Measurements from ENCODE around the gene MBD3L2. TPM values are rescaled to one million over a fixed set of nuclear protein-coding genes. Genes with fewer than 3 reads are reported as not detected.
A peak's percentile ranks its signal among the peaks of the same experiment; 100 is the strongest.

The MBD3L2 gene
- total RNA-seq, 1 donor = not detected

DNA sequence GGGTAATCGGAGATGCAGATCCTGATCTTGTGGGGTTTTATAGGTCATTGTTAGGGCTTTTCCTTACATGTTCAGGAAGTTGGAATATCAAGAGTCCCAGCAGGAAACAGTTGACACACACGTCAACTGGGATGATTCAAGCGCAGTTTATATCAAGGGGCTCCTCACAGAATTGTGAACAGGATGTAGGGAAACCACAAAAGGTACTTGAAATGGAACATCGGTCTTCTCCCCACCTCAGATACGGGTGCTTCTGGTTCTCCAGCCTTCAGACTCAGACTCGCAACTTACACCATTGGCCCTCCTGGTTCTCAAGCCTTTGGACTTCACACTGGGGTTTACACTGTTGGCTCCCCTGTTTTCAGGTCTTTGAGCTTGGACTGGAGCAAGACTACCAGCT is 39.9 kb downstream of the MBD3L2 start:
- no peak overlapping the region for H3K4me3 ChIP-seq (ENCODE audit: low read depth, low read length)
- TF ChIP-seq, protein P1, sequence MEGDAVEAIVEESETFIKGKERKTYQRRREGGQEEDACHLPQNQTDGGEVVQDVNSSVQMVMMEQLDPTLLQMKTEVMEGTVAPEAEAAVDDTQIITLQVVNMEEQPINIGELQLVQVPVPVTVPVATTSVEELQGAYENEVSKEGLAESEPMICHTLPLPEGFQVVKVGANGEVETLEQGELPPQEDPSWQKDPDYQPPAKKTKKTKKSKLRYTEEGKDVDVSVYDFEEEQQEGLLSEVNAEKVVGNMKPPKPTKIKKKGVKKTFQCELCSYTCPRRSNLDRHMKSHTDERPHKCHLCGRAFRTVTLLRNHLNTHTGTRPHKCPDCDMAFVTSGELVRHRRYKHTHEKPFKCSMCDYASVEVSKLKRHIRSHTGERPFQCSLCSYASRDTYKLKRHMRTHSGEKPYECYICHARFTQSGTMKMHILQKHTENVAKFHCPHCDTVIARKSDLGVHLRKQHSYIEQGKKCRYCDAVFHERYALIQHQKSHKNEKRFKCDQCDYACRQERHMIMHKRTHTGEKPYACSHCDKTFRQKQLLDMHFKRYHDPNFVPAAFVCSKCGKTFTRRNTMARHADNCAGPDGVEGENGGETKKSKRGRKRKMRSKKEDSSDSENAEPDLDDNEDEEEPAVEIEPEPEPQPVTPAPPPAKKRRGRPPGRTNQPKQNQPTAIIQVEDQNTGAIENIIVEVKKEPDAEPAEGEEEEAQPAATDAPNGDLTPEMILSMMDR (IDR thresholded peaks at IDR 0.05; ENCODE audit: insufficient read depth, low read depth, low read length) = no peak
- no peak for DNase-seq (ENCODE audit: low read depth)

DNA sequence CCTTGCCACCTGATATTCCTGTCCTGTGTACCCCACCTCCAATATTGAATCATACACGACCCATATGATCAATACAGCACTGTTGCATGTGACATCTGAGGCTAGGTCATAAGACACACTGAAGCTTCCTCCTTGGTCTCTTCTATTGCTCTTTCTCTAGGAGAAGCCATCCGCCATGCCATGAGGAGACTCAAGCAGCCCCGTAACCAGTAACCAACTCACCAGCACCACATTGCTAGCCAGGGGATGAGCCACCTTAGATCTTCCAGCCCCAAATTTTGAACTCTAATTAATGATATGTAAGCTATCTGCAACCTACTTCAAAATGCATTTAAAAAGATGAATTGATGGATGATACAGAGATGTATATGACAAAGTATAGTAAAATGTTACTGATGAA is 49.0 kb downstream of the MBD3L2 start:
- DNase-seq (ENCODE audit: low read depth) = no peak
- TF ChIP-seq, protein P1 (IDR thresholded peaks at IDR 0.05; ENCODE audit: insufficient read depth, low read depth, low read length) = no peak
- H3K4me3 ChIP-seq (ENCODE audit: low read depth, low read length) = peak overlapping the region; percentile 79

DNA sequence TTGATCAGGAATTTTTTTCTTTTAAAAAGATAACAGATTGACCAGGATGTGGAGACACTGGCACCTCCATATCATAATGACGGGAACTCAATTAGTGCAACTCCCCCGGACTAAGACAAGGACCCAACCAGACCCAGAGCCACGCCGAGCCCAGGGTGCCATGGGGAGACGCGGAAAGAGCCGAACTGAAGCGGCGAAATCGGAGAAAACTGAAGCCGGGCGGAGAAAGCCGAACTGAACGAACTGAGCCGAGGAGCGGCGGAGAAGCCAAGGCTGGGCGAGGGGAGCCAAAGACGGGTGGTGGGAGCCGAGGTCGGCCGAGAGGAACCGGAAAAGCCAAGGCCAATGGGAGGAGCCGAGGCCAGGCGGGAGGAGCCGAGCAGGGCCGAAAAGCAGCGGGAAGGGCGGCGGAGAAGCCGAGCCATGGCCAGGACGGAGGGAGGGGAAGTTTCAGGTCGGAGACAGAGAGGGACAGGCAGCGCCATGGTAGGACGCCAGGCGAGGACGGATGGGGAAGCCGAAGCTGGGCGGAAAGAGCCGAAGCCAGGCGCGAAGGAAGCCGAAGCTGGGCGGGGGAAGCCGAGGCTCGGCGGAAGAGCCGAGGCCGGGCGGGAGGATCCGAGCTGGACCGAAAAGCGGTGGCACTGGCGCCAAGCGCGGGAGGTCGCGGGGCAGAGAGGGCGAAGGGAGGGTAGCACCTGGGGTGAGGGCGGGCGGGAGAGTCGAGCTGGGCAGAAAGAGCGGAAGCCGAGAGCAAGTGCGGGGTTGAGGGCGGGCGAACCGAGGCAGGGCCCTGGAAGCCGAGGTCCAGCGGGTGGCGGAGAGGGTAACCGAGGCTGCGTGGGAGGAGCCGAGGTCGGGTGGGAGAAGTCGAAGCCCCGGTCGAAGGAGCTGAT is 49.8 kb downstream of the MBD3L2 start:
- TF ChIP-seq, protein P1 (IDR thresholded peaks at IDR 0.05; ENCODE audit: insufficient read depth, low read depth, low read length) = no peak
- H3K4me3 ChIP-seq (ENCODE audit: low read depth, low read length) = peak overlapping the region; percentile 79
- peak; percentile 89 for DNase-seq (ENCODE audit: low read depth)

DNA sequence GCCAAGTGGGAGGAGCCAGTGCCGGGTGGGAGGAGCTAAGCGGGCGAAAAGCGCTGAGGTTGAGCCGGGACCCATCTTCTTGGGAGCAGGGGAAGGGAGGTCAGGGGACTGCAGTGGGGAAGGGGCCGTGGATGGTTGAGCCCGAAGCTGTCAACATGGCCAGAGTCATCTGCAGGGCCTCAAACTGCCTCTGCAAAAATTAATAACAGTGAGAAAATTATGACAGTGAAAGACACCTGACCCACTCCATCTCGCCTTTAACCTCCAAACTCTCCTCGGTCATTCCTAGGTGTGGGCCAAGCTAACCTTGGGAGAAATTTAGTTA is 50.4 kb downstream of the MBD3L2 start:
- no peak for DNase-seq (ENCODE audit: low read depth)
- TF ChIP-seq, protein P1 (IDR thresholded peaks at IDR 0.05; ENCODE audit: insufficient read depth, low read depth, low read length) = no peak

More for the DNA sequence above, 50.4 kb downstream of the MBD3L2 start:
- peak overlapping the region; percentile 79 for H3K4me3 ChIP-seq (ENCODE audit: low read depth, low read length)

Other genes starting within 250 kb of the MBD3L2 start
- gene ADGRE1, start 161.7 kb upstream of the MBD3L2 start, total RNA-seq = not detected in 2 replicates
- not detected in 2 replicates for gene MBD3L2B, start 27.9 kb upstream of the MBD3L2 start, total RNA-seq
- not detected in 2 replicates for gene MBD3L5, start 18.7 kb upstream of the MBD3L2 start, total RNA-seq
- not detected in 2 replicates for gene MBD3L4, start 9.1 kb upstream of the MBD3L2 start, total RNA-seq
- gene MBD3L3, start 9.4 kb downstream of the MBD3L2 start, total RNA-seq = not detected in 2 replicates
- 15.1 and 15.5 TPM in 2 replicates for gene ZNF557, start 20.4 kb downstream of the MBD3L2 start, total RNA-seq
- gene INSR, start 245.1 kb downstream of the MBD3L2 start, total RNA-seq = 3.0 and 10.3 TPM in 2 replicates